GM12801 (cell line): ENCODE results near the gene USP7.

Experiments
- CTCF ChIP-seq: IDR thresholded peaks from one replicate; pipeline ENCODE4 v1.5.1; 2011; ENCODE audit warnings: control low read depth; ENCODE audit not compliant: insufficient read length; ENCODE audit errors: extremely low read depth

USP7 gene

GRCh38 chr16:8846401-8846932 is 117.2 kb downstream of the USP7 start:
- no peak for TF ChIP-seq CTCF

- no peak for TF ChIP-seq CTCF
Observed at GRCh38 chr16:8845699-8846298, 117.9 kb downstream of the USP7 start.
